ENCODE measurements around the gene CLK2.
"Not testable (repeated sequence)": the region's sequence is repeated elsewhere in the genome, so short reads cannot be mapped to it uniquely, and the experiment has no call there.

CLK2 gene

DNA sequence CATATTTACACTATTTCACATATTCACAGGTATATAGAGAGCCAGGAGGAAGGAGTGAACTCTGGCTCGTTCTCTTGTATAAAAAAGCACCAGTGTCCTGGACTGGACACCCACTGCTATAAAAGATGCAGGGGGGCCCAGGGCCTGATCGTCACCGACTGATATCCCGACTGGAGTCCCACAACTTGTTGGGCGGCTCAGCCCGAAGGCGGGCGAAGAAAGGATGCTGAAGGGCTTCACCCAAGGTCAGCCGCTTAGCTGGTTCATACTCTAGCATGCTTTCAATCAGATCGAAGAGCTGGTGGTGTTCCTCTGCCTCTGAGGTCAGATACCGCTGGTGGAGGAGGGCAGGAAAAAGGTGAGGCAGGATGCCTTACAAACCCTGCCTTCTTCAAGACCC lies 10.2 kb downstream of the CLK2 start:
- ATAC-seq = no peak

DNA sequence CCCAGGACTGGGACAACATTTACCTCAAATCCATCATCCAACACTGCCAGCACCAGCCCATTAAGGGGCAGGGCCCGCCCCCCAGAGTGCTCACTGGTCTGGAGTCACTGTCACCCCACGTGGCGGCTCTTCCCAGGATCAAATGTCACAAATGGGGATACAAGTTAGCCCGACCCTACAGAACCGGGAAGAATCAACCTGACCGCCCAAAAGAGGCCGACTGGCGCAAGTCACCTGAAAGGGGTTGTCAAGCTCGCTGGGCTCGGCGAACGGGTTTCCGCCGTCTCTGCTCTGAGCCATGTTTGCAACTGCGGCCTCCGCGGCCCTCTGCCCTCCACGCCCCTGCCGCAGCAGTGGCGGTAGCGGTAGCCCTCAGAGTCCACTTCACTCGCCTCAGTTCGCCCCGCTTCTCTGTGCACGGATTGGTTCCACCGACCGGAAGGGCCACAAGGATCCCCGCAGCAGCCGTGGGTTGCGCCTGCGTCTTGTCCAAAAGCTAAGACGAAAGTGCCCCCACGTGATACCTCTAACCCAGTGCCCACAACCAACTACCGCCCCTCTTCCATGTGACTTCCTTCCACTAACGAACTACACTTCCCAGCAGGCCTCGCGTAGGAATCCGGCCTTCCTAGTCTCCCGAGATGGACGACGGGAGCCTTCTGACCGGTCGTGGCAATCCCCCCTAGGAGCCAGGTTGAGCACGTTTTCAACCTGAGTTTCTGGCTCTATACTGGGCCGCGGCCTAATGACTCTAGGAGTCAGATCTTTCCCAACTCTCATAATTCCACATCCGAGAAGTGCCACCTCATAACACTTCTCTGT lies 11.2 kb downstream of the CLK2 start, which contains the start of gene SCAMP3:
SCAMP3 (minus strand) TSS at position 509 of the 822 bp plus-strand sequence; CDS start at position 300, 209 bp downstream.
- peak; percentile 97 to 98 for ATAC-seq

DNA sequence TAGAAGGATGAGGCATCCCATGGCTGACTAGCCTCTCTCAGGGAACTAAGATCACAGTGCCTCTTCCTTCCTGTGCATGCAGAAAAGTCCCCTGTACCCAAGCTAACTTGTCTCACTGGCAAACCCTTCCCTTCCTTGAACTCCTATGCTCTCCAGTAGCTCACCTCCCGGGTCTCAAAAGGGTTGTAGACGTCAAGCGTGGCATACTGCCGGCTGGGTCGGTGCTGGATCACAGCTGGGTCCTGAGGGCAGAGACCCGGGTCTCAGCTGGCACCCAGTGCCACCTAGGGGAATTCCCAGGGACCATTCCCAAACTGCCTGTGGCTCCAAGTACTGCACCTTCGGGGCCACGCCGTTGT lies 11.8 kb downstream of the CLK2 start:
- ATAC-seq = peak; percentile 15 to 39

DNA sequence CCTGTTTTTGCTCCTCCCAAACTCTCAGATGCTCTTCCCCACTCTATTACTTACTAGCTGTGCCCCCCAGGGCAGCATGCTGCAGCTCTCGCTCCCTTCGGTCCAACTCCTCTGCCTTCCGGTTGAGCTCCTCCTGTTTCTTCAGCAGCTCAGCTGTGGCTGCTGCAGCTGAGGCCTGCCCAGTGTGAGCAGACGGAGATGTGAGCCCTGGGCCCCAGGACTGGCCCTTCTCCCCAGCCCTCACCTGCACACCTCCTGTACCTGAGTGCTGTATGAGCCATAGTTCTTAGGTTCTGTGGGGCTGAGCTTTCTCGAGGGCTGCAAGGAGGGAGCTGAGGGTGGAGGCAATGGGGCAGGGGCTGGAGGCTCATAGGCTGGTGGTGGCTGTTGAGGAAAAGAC lies 13.0 kb downstream of the CLK2 start:
- ATAC-seq = no peak

DNA sequence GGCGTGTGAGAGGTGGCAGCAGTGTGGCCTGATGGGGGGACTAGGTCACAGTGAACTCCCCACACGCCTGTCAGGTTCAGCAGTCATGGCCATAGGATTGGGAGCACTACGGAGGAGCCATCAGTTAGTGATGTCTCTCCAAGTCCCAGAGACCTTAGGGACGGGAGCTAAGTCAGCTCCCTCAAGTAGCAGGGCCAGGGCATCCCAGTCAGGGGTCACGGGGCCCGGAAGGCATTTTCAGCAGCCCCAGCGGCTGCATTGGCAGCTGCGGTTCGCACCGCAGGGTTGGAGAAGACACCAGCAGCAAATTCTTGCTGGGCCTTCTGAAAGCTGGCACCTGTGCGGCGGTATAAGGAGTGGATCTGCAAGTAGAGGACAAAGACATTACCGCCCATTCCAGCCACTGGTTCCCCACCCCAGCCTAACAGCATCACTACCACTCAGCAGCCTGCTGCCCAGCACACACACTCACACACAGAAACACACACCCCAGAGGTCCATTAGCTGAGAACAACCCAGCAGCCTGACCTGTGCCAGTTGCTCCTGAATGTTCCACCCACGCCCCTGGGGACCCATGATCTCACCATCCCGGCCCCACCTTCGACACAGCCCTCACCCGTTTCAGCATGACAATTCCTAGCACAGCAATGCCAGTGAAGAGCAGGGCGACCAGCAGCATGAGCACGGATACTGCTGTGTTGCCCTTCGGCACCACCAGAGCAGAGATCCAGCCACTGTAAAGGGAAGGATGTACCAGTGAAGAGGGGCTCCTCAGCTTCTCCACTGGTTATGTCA lies 17.0 kb downstream of the CLK2 start:
- ATAC-seq = no peak

DNA sequence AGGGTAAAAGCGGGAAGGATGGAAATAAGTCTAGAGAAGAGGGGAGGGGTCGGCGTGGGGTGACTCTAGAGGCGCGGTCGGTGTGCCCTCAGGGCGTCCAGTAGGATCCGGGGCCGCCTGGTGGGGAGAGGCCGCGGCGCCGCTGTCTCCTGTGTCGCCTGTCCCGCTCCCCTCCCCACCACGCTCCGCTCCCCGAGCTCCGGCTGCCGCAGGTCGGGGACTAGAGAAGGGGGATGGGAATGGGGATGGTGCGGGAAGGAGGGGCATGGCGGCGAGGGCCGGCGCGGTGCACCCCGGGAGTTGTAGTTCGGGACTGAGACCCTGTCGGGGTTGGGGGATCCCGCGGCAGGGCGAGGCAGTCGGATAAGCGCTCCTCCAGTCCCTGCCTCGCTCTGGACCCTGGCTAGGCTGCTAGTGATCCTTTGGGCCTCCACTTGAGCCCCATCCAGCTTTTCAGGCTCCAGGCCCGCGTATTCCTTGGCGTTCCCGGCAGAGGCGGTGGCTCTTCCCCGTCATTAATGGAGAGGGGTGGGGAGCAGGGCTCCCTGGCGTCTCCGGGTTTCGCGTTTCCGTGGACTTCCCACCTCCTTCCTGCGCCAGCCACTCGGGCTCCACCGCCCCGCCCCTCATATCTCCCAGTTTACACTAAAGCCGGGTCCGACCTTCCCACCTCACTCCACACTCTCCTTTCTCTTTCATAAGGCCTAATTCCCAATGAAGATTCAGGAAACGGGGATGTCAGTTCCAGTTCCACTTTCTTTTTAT lies 17.9 kb downstream of the CLK2 start, which contains the start of gene ENTREP3:
ENTREP3 (minus strand) TSS at position 241 of the 765 bp plus-strand sequence. CDS start 606 bp downstream, outside the sequence.
- ATAC-seq = peak; percentile 70 to 73

DNA sequence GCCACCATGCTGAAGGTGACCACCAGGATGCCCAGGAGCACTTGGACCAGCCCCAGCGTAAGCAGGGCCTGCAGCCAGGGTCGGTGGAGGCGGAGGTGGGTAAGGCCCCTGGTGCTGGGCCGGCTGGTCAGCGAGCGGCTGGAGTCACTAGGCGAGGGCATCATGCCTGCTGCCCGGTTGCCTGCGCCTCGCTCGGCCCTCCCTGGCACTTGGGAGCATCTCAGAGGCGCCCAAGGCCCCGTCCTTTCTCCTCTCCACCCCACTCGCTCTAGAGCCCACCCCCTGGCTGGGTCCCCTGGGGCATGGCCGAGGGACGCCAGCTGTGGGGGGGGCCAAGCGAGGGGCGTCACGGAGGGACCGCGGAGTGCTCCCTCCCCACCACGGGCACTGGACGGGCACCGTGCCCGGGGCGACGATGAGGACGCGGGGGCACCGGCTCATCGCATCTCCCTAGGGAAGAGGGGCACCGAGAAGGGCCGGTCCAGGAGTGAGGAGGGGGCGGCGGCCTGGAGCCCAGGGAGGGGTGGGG lies 18.5 kb downstream of the CLK2 start:
- no peak for ATAC-seq

DNA sequence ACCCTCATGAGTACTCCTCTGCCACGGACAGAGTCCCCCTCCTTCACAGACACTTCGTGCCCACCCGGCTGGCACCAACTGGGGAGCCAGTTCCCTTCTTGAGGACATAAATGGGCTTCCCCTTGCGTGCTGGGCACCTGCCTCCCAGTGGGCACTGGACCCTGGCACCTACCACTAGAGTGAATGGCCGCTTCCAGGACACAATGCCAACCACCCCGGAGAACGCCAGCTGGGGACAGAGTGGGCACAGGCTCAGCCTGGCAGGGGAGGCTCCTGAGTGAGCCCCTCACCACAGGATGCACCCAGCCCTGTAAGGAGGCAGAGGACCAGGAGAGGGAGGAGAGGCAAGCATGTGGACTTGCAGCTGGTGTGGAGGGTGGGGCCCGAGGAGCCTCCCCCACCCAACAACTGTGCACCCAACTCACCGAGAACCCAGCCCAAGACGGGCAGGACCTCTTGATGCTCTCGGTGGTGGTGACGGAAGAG lies 19.0 kb downstream of the CLK2 start:
- no peak for ATAC-seq

DNA sequence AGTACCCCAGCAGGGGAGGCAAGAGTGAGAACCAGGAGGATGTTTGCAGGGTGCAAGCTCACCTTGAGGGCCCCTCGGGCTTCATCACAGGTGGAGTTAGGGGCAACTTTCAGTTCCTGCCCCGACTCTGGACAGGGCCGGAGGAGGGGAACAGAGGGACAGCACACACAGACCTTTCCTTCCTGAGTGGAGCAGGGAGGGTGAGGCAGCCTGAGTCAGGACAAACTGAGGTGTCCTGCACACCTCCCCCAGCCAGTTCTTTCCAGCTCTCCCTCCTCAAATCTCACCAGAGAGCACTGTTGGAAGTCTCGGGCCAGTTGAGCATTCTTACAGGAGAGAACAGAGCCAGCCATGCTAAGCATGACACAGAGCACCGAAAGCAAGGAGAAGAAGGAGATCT lies 19.5 kb downstream of the CLK2 start:
- no peak for ATAC-seq

DNA sequence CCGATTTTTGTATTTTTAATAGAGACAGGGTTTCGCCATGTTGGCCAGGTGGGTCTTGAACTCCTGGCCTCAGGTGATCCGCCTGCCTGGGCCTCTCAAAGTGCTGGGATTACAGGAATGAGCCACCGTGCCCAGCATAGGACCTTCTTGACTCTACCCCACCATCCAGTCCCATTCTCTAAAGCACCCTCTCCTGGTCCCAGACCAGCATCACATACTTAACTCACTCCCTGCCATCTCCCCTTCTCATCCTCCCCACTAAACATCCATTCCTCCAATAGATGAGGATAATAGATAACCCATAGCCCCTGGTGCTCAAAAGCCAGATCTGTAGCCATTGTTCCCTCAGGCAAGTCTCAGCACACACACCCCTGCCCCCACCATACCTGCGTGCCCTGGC lies 20.1 kb downstream of the CLK2 start:
- no peak for ATAC-seq

DNA sequence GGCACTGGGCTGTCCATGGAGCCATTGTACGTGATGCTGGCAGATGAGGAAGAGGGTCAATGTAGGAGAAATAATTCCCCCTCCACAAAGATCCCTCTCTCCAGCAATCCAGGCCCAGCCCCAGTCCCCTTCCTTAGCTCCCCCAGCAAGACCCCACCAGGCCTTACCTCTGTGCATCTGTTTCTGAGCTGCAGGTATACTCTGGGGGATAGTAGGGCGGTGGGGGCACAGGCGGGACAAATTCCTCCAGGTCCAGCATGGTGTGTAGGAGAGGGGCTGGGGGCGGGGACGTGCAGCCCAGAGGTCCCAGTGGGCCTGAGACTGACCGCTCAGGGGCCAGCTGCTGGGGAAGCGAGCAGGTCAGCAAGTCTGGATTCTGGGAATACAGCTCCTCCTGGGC lies 21.7 kb downstream of the CLK2 start:
- ATAC-seq = no peak

DNA sequence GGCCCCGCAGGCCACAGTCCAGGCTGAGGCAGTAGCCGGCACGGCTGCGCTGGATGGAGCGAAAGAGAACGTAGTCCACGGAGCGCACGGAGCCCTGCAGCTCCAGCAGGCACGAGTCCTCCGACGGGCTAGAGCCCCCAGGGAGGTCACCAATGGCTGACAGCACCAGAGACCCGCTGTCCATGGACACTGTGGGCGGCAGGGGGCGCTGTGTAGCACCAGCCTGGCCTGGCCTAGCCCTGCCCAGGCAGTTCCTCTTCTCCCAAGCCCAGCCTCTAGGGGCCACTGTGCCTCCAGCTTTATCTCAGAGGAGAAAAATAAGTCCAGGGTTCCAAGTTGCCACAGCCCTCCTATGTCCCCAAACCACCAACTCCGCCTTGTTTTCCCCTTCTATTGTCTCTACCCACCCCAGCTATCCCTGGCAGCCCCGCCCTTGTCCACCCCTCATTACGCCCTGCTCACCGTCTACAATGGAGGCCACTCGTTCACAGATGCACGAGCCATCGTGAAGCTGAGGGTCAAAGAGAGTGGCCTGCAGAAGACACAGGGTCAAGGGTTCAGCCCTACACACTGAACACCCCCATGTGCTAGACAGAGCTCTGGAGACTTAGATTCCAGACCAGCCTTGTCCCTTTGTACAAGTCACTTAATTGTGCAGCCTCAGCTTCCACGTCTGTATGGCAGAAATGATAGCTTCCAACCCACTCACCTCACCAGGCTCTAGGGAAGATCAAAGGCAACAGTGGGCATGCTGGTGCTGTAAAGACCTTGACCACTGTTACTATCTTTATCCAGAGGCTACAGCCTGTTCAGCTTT lies 22.5 kb downstream of the CLK2 start:
- ATAC-seq = peak; percentile 95 to 97

DNA sequence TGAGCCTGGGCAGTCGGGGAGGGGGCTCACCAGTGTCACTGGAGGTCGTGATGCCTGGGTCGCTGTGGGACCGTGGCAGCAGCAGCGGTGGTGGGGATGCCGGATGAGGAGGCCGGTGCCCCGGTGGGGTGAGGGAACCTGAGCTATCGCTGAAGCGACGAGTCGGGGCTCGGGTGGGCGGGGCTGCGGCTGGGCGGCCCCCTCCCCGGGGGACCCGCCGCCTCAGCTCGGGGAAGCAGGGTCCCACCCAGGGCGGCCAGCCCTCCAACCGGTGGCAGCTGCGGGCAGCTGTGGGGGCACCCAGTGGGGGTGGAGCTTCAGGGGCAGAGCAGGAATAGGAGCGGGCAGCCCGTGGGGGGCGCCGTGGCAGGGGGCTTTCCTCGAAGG lies 23.1 kb downstream of the CLK2 start:
- peak in 1 of 2 donors; percentile 3 for ATAC-seq

DNA sequence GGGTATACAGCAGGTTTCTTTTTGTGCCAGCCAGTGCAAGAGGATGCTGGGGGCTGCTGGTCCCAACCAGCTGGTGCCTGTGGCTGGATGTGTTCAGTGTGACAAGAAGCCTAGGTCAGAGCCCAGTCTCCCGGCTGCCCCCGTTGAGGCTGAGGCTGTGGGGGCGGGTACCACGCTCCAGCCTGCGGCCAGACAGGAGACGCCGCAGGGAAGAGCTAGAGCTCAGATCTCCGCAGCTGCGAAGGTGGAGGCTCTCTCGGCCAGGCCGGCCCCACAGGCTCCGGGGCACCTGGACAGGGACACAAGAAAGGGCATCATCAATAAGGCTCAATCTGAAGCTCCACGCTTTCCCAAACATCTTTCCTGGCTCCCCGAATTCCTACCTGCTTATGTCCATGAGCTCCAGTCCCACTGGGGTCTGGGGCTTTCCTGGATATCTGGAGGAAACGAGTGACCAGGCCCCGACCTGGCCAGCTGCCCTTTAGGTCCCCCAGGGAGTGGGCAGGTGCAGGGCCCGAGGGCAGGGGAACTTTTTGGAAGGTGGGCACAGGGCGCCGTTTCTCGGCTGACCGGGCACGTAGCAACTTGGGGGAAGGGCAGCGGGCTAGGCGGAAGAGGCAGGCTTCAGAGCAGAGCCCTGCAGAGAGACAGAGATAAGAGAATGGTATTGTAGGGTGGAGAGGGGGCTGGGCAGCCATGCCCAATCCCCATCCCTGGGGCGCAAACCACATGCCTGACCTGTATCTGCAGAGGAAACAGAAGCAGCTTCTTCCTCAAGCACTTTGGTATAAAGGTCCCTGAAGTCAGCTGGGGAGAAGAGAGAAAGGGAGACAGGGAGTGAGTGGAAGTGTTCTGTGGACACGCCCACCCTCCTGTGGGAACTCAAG lies 25.4 kb downstream of the CLK2 start:
- no peak for ATAC-seq

DNA sequence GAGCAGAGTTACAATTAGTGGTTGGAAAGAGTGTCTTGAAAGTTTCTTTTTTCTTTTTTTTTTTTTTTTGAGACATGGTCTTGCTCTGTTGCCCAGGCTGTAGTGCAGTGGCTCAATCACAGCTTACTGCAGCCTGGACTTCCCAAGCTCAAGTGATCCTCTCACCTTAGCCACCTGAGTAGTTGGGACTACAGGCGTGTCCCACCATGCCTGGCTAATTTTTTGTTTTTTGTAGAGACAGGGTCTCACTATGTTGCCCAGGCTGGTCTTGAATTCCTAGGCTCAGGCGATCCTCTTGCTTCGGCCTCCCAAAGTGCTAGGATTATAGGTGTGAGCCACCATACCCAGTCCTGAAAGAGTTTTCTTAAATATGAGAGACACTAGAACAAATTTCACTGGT lies 26.5 kb downstream of the CLK2 start:
- not testable (repeated sequence) for ATAC-seq

DNA sequence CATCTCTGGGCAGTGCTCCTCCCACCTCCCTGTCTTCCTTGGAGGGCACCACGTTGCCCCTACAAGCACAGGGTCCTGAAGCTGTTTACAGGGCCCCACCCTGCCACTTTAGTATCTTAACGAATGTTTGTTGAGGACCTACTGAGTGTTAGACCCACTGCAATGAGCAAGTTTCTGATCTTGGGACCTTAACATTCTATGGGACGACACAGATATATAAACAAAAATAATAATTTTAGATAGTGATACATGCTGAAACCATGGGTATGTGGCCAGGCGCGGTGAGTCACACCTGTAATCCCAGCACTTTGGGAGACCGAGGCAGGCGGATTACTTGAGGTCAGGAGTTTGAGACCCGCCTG lies 28.2 kb downstream of the CLK2 start:
- ATAC-seq = no peak

DNA sequence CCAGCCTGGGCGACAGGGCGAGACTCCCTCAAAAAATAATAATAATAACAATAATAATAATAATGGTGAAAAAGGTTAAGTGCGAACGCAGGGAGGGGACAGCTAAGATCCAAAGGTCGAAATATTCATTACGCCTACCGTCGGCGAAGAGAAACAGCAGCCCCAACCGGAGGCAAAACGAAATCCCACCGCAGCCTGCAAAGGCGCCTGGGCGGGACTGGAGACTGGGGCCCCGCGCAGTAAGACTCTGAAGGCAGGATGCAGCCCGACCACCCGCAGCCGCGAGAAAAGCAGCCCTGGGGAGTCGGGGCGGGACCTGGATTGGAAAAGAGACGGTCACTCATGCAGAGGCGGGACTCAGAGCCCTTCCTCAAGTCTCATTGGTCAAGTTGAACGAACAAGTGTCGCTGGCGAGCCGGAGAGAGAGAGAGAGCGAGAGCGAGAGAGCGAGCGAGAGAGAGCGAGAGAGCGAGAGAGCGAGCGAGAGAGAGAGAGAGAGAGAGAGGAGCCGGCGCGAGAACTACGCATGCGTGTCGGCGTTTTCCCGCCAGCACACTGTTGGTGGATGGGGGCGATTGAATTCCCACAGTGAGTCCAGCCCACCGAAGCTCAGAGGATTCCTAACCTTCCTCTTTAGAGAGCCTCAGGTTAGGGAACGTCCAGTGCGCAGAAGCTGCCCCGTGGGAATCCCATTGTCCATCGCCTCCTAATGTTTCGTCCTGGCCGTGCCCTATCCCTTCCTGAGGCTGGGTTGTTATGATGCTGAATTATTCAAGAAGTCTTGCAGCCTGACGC lies 28.7 kb downstream of the CLK2 start:
- peak; percentile 89 to 92 for ATAC-seq

DNA sequence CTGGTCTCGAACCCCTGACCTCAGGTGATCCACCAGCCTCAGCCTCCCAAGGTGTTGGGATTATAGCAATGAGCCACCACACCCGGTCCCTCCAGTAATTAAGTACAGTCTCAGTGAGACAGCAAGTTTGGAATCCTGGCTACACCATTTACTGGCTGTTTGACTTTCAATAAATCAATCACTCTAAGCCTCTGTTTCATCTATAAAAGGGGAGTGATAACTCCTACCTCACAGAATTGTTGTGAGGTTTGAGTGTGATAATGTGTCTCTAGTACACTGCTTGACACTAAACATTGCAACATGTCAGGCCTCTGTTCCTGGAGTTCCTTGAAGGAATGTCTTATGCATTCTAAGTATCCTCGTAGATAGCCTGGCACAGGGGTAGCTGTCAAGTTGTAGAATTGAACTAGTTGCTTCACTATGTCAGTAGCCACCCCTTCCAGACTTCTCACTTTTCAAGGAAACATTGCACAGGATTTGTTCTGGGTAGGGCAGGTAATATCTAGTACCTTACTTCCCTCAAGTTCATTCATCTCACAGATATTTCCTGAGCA lies 30.4 kb downstream of the CLK2 start:
- no peak for ATAC-seq

DNA sequence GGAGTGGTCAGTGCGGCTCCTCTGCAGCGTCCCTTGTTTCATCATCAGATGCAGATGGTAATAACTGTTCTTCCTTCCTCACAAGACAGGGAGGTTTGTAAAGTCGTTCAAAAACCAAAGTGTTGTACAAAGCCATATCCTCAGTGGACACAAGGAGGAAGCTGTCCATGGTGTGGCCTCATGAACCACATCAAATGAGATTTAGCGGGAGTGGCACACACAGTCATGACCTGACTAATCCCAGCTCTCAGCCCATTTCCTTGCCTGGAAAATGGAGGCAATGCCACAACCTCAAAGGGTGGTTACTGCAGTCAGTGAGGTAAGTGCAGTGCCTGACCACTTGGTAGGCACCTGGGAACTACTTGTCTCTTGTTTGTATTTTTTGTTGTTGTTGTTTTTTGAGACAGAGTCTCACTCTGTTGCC lies 31.5 kb downstream of the CLK2 start:
- no peak for ATAC-seq

Measured in activated CD4-positive, CD25-positive, alpha-beta regulatory T cell treated with anti-CD3 and anti-CD28 coated beads, Interleukin-2, amount 50 U/mL, for 24 hours (primary cell).